K562 (cell line): Measurements from ENCODE around the gene TRERF1. TPM values are rescaled to one million over a fixed set of nuclear protein-coding genes. Genes with fewer than 3 reads are reported as not detected.

ENCODE experiments used
- BCLAF1 ChIP-seq, 2 experiments: fragments of 450-650 bp in 1 of 2; IDR thresholded peaks; 2 replicates each; pipeline ENCODE4 v1.6.1; 2011 to 2017; ENCODE audit warnings: low read depth in 2 of 2, antibody characterized with exemption in 1 of 2, borderline replicate concordance in 1 of 2, low read length in 1 of 2, mild to moderate bottlenecking in 1 of 2, mixed read lengths in 1 of 2; ENCODE audit not compliant: control insufficient read depth in 1 of 2
- CHCHD3 ChIP-seq: fragments of 250-450 bp; sonication (Bioruptor Pico); IDR thresholded peaks from 2 replicates; pipeline ENCODE4 v2.1.2; 2022; ENCODE audit warnings: mild to moderate bottlenecking
- CREM ChIP-seq: IDR thresholded peaks from 2 replicates; pipeline ENCODE4 v1.6.1; 2014; ENCODE audit warnings: antibody characterized with exemption, low read depth
- HBP1 ChIP-seq: fragments of 450-650 bp; formaldehyde crosslinking; IDR thresholded peaks from 2 replicates; pipeline ENCODE4 v1.4.0; 2022; ENCODE audit warnings: missing genetic modification characterization
- JUNB ChIP-seq: fragments of 450-650 bp; formaldehyde crosslinking; conservative IDR thresholded peaks from 2 replicates; pipeline ENCODE4 v1.4.0; 2020; ENCODE audit warnings: mild to moderate bottlenecking
- NR2C1 ChIP-seq, 2 experiments: fragments of 450-650 bp; IDR thresholded peaks; 2 replicates each; pipeline ENCODE4 v1.6.1; 2017; ENCODE audit warnings: mild to moderate bottlenecking in 2 of 2, antibody characterized with exemption in 1 of 2, inconsistent platforms in 1 of 2, missing compliant biosample characterization in 1 of 2, missing genetic modification characterization in 1 of 2
- POU5F1 ChIP-seq: fragments of 150-350 bp; IDR thresholded peaks from 2 replicates; pipeline ENCODE4 v1.6.1; 2014; ENCODE audit warnings: borderline replicate concordance, low read length, low read depth, mild to moderate bottlenecking; ENCODE audit not compliant: partially characterized antibody
- SLC30A9 ChIP-seq: fragments of 250-450 bp; sonication (Bioruptor Pico); IDR thresholded peaks from 2 replicates; pipeline ENCODE4 v1.8.0; 2022; ENCODE audit warnings: mild to moderate bottlenecking, moderate library complexity
- SMARCE1 ChIP-seq: fragments of 450-650 bp; IDR thresholded peaks from 2 replicates; pipeline ENCODE4 v1.7.1; 2016; ENCODE audit warnings: mild to moderate bottlenecking
- ZBTB17 ChIP-seq: fragments of 450-650 bp; formaldehyde crosslinking; IDR thresholded peaks from 2 replicates; pipeline ENCODE4 v1.4.0; 2020; ENCODE audit warnings: mild to moderate bottlenecking
- ZNF408 ChIP-seq: fragments of 250-450 bp; sonication (Bioruptor Pico); IDR thresholded peaks from 2 replicates; pipeline ENCODE4 v1.4.0; 2020; ENCODE audit warnings: low read depth, mild to moderate bottlenecking, moderate library complexity
- ZNF445 ChIP-seq: fragments of 250-450 bp; sonication (Bioruptor Pico); IDR thresholded peaks from 2 replicates; pipeline ENCODE4 v1.4.0; 2020; ENCODE audit warnings: low read depth, mild to moderate bottlenecking, moderate library complexity
- ZNF586 ChIP-seq: fragments of 450-650 bp; formaldehyde crosslinking; conservative IDR thresholded peaks from 2 replicates; pipeline ENCODE4 v1.4.0; 2020; ENCODE audit warnings: mild to moderate bottlenecking, moderate library complexity
- polyA plus RNA-seq, 8 experiments: library from polyadenylated mRNA; depleted of rRNA in 4 of 8; stranded (reverse) in 5 of 8; unstranded in 3 of 8; fragments of >200 nt; fragmentation: Nextera tagmentation in 2 of 8; fragmentation: Illumina TruSeq in 1 of 8; extraction: Ambion mirVana in 2 of 8; extraction: Trizol in 1 of 8; gene quantifications; 2 replicates each; pipeline versions ENCODE4 v1.2.1 to v1.2.3, GENCODE V29; 2011 to 2014; ENCODE audit warnings: inconsistent platforms in 1 of 8, missing spikeins in 1 of 8
- total RNA-seq, 7 experiments: library from RNA; depleted of rRNA in 6 of 7; stranded (reverse); fragments of >200 nt in 6 of 7; fragmentation: Illumina TruSeq in 2 of 7; extraction: Trizol in 2 of 7; gene quantifications; 2 replicates each; pipeline versions ENCODE4 v1.2.1 to v1.2.3, GENCODE V29; 2011 to 2021; ENCODE audit warnings: low replicate concordance in 1 of 7
- TF ChIP-seq, protein P1 (sequence below): sonication (generic); formaldehyde crosslinking; IDR thresholded peaks from 2 replicates; pipeline ENCODE4 v1.8.1; 2023; ENCODE audit warnings: missing genetic modification reagents, mild to moderate bottlenecking, borderline replicate concordance

Gene TRERF1
- total and polyA plus RNA-seq, 9 of the 15 experiments (the other 6 are each of a cell fraction or from before 2014, with no cell fraction given): 0.04 to 0.20 (median 0.07) TPM; not detected in 3

DNA sequence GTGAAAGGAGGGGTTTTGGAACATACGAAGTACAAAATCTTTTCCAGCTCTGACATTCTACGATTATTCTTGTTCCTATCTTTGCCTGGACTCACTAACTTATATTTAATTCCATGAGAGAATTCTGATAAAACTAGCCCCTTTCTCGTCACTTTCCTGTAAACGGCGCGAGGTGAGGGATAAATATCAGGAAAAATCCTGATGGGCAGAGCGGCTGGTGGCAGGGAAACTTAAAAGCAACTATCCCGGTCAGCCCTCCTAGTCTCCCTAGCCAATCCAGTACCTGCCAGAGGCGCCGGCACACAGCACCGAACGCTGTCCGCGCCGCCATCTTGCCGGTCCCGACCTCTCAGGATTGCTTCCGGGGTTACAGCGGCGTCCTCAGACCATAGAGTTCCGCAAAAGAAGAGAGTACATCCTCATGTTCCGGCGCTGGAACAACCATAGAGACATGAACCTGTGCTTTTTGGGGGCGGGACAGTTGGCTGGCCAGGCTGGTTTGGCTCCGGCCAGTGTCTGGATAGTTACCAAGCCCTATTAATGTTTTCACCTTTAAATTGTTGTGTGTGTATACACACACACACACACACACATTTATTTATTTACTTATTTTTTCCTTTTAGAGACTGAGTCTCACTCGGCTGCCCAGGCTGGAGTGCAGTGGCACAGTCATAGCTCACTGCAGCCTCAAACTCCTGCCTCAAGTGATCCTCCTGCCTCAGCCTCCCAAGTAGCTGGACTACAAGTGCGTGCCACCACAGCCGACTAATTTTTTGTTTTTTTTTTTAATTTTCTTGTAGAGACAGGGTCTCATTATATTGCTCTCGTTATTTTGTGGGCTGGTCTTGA, 234.0 kb downstream of the TRERF1 start, which contains the start of gene MRPS10 (continued):
- TF ChIP-seq NR2C1 (IDR thresholded peaks at IDR 0.05): peak; percentile 100
- peak; percentile 100 for TF ChIP-seq NR2C1 (tag; IDR thresholded peaks at IDR 0.05)
- peak; percentile 33; the same call in 1 of the 2 replicates for TF ChIP-seq SMARCE1
- no peak for TF ChIP-seq CHCHD3 (CRISPR knock-in tag)
- TF ChIP-seq, protein P1, sequence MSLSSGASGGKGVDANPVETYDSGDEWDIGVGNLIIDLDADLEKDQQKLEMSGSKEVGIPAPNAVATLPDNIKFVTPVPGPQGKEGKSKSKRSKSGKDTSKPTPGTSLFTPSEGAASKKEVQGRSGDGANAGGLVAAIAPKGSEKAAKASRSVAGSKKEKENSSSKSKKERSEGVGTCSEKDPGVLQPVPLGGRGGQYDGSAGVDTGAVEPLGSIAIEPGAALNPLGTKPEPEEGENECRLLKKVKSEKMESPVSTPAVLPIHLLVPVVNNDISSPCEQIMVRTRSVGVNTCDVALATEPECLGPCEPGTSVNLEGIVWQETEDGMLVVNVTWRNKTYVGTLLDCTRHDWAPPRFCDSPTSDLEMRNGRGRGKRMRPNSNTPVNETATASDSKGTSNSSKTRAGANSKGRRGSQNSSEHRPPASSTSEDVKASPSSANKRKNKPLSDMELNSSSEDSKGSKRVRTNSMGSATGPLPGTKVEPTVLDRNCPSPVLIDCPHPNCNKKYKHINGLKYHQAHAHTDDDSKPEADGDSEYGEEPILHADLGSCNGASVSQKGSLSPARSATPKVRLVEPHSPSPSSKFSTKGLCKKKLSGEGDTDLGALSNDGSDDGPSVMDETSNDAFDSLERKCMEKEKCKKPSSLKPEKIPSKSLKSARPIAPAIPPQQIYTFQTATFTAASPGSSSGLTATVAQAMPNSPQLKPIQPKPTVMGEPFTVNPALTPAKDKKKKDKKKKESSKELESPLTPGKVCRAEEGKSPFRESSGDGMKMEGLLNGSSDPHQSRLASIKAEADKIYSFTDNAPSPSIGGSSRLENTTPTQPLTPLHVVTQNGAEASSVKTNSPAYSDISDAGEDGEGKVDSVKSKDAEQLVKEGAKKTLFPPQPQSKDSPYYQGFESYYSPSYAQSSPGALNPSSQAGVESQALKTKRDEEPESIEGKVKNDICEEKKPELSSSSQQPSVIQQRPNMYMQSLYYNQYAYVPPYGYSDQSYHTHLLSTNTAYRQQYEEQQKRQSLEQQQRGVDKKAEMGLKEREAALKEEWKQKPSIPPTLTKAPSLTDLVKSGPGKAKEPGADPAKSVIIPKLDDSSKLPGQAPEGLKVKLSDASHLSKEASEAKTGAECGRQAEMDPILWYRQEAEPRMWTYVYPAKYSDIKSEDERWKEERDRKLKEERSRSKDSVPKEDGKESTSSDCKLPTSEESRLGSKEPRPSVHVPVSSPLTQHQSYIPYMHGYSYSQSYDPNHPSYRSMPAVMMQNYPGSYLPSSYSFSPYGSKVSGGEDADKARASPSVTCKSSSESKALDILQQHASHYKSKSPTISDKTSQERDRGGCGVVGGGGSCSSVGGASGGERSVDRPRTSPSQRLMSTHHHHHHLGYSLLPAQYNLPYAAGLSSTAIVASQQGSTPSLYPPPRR: no peak
- 0 out of 2 replicates have a peak, but pooled peaks have one; percentile 15 for TF ChIP-seq ZNF586 (CRISPR knock-in tag)
- TF ChIP-seq SLC30A9 (CRISPR knock-in tag): no peak
- TF ChIP-seq POU5F1: peak; percentile 53
- no peak for TF ChIP-seq HBP1
- TF ChIP-seq CREM: peak; percentile 91
- no peak for TF ChIP-seq ZNF408
- no peak; the same call in 1 of the 2 replicates for TF ChIP-seq ZBTB17
- no peak for TF ChIP-seq JUNB
- peak in 1 of 2 experiments; percentile 79; a peak in 1 of 4 replicates for TF ChIP-seq BCLAF1 (IDR thresholded peaks at IDR 0.05; ENCODE audit: borderline replicate concordance in 1 of 2, control insufficient read depth in 1 of 2, low read depth in 2 of 2, low read length in 1 of 2)
- 0 out of 2 replicates have a peak, but pooled peaks have one; percentile 25 for TF ChIP-seq ZNF445 (CRISPR knock-in tag)
